Prostate gland (tissue), 2 donors: ENCODE results near the gene AHCTF1.

Source experiments
- CTCF ChIP-seq, 4 experiments: fragments of 200-600 bp in 2 of 4; fragments of 450-650 bp in 2 of 4; sonication (generic) in 2 of 4; IDR thresholded peaks; 1 replicate in 3 of 4; 2 replicates in 1 of 4; pipeline ENCODE4 v1.5.1; 2016 to 2019; ENCODE audit warnings: antibody characterized with exemption in 4 of 4, mild to moderate bottlenecking in 2 of 4, moderate library complexity in 2 of 4
- POLR2A ChIP-seq: fragments of 450-650 bp; IDR thresholded peaks from one replicate; pipeline ENCODE4 v1.6.1; 2016; ENCODE audit warnings: antibody characterized with exemption, mild to moderate bottlenecking
- POLR2AphosphoS5 ChIP-seq: sonication (generic); formaldehyde crosslinking; IDR thresholded peaks from one replicate; pipeline ENCODE4 v1.6.1; 2017; ENCODE audit warnings: antibody characterized with exemption

GRCh38 chr1:246794048-246794827 is 137.5 kb downstream of the AHCTF1 start:
- TF ChIP-seq CTCF (IDR thresholded peaks at IDR 0.05) = no peak
- TF ChIP-seq POLR2AphosphoS5 = no peak
- TF ChIP-seq POLR2A = no peak
